ENCODE data around the gene OR10AD1. TPM values are rescaled to one million over a fixed set of nuclear protein-coding genes. Genes with fewer than 3 reads are reported as not detected.
"Not testable (repeated sequence)": the region's sequence is repeated elsewhere in the genome, so short reads cannot be mapped to it uniquely, and the experiment has no call there.

Gene OR10AD1
- total RNA-seq, 1 experiment from 2014 or later: not detected

DNA sequence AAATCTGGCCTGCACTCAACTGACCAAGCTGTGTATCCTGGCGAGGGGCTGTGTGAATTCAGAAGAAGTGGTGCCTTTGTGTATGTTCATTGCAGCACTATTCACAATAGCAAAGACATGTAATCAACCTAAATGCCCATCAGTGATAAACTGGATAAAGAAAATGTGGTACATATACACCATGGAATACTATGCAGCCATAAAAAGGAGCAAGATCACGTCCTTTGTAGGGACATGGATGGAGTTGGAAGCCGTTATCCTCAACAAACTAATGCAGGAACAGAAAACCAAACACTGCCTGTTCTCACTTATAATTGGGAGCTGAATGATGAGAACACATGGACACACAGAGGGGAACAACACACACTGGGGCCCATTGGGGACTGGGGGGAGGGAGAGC lies 21.4 kb upstream of the OR10AD1 start:
- ATAC-seq; H3K9me3 ChIP-seq (ENCODE audit: control insufficient read depth, insufficient read depth, low read depth, low read length); H3K36me3 ChIP-seq (ENCODE audit: control insufficient read depth, insufficient read depth, low read length); BruUV-seq (replicated peaks); CTCF ChIA-PET; H3K27me3 ChIP-seq (ENCODE audit: control insufficient read depth, insufficient read depth, low read length); H3K4me1 ChIP-seq (ENCODE audit: control insufficient read depth, insufficient read depth, low read length); in situ Hi-C loops (cut with HindIII; ENCODE audit: low pct_unique_long_range_greater_than_20kb, low sequenced_read_pairs); DNase-seq (ENCODE audit: low read depth, low spot score); POLR2A ChIA-PET; intact Hi-C loops (cut with micrococcal nuclease; ENCODE audit: unreplicated experiment); H3K4me3 ChIP-seq (ENCODE audit: low read depth in 2 of 2, low read length in 2 of 2); H3K27ac ChIP-seq (ENCODE audit: low read length): not testable (repeated sequence)

DNA sequence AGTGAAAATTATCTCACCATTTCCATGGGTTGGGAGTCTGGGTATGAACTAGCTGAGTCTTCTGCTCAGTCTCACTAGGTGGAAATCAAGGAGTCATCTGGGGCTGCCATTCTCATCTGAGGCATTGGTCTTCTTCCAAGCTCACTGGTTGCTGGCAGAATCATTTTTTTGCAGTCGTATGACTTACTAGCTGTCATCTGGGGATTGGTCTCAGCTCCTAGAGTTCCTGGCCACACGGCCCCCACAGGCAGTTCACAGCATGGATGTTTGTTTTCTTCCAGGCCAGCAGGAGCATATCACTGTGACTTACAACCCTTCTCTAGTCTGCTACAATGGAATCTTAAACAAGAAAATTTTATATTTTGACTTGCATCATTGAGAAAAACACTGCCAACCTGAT lies 18.6 kb upstream of the OR10AD1 start:
- no peaks in the 10 kb centered on the region for H3K4me1 ChIP-seq (ENCODE audit: control insufficient read depth, insufficient read depth, low read length)
- peaks cover 7% of the 10 kb centered on the region for H3K27me3 ChIP-seq (ENCODE audit: control insufficient read depth, insufficient read depth, low read length)
- H3K27ac ChIP-seq (ENCODE audit: low read length): no peak overlapping the region
- TF ChIP-seq, protein P1, sequence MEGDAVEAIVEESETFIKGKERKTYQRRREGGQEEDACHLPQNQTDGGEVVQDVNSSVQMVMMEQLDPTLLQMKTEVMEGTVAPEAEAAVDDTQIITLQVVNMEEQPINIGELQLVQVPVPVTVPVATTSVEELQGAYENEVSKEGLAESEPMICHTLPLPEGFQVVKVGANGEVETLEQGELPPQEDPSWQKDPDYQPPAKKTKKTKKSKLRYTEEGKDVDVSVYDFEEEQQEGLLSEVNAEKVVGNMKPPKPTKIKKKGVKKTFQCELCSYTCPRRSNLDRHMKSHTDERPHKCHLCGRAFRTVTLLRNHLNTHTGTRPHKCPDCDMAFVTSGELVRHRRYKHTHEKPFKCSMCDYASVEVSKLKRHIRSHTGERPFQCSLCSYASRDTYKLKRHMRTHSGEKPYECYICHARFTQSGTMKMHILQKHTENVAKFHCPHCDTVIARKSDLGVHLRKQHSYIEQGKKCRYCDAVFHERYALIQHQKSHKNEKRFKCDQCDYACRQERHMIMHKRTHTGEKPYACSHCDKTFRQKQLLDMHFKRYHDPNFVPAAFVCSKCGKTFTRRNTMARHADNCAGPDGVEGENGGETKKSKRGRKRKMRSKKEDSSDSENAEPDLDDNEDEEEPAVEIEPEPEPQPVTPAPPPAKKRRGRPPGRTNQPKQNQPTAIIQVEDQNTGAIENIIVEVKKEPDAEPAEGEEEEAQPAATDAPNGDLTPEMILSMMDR (IDR thresholded peaks at IDR 0.05): no peak
- no peak for TF ChIP-seq TCF7L2 (IDR thresholded peaks at IDR 0.05; ENCODE audit: low read depth, low read length)
- TF ChIP-seq, protein P2, sequence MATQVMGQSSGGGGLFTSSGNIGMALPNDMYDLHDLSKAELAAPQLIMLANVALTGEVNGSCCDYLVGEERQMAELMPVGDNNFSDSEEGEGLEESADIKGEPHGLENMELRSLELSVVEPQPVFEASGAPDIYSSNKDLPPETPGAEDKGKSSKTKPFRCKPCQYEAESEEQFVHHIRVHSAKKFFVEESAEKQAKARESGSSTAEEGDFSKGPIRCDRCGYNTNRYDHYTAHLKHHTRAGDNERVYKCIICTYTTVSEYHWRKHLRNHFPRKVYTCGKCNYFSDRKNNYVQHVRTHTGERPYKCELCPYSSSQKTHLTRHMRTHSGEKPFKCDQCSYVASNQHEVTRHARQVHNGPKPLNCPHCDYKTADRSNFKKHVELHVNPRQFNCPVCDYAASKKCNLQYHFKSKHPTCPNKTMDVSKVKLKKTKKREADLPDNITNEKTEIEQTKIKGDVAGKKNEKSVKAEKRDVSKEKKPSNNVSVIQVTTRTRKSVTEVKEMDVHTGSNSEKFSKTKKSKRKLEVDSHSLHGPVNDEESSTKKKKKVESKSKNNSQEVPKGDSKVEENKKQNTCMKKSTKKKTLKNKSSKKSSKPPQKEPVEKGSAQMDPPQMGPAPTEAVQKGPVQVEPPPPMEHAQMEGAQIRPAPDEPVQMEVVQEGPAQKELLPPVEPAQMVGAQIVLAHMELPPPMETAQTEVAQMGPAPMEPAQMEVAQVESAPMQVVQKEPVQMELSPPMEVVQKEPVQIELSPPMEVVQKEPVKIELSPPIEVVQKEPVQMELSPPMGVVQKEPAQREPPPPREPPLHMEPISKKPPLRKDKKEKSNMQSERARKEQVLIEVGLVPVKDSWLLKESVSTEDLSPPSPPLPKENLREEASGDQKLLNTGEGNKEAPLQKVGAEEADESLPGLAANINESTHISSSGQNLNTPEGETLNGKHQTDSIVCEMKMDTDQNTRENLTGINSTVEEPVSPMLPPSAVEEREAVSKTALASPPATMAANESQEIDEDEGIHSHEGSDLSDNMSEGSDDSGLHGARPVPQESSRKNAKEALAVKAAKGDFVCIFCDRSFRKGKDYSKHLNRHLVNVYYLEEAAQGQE (IDR thresholded peaks at IDR 0.05; ENCODE audit: insufficient read depth in 1 of 2, low read depth in 2 of 2, low read length in 1 of 2): no peak
- TF ChIP-seq POLR2AphosphoS5 (IDR thresholded peaks at IDR 0.05; ENCODE audit: low read depth, low read length): no peak
- no peak for TF ChIP-seq SIN3A (IDR thresholded peaks at IDR 0.05; ENCODE audit: borderline replicate concordance, insufficient read depth, low read depth, low read length)
- no peaks in the 10 kb centered on the region for H3K36me3 ChIP-seq (ENCODE audit: control insufficient read depth, insufficient read depth, low read length)
- ChIA-PET POLR2A (interaction anchor here (0.7 kb wide), 1 partner anchor 56 kb away, joined by 6 read pairs; no protein-coding TSS in a partner anchor), CTCF (interaction anchor here (0.6 to 0.7 kb wide), 3 partner anchors 25 to 452 kb away, joined by 3 to 7 read pairs (median 3); no protein-coding TSS in a partner anchor)
- ATAC-seq: no peak
- in situ Hi-C loops (cut with HindIII; ENCODE audit: low pct_unique_long_range_greater_than_20kb, low sequenced_read_pairs): no loop called here
- intact Hi-C loops (cut with micrococcal nuclease; ENCODE audit: unreplicated experiment): no loop called here
- no TSS peak for BruUV-seq (replicated peaks)
- H3K9me3 ChIP-seq (ENCODE audit: control insufficient read depth, insufficient read depth, low read depth, low read length): no peaks in the 10 kb centered on the region
- H3K4me3 ChIP-seq (ENCODE audit: low read depth in 2 of 2, low read length in 2 of 2): no peak overlapping the region
- no peak for DNase-seq (ENCODE audit: low read depth, low spot score)

DNA sequence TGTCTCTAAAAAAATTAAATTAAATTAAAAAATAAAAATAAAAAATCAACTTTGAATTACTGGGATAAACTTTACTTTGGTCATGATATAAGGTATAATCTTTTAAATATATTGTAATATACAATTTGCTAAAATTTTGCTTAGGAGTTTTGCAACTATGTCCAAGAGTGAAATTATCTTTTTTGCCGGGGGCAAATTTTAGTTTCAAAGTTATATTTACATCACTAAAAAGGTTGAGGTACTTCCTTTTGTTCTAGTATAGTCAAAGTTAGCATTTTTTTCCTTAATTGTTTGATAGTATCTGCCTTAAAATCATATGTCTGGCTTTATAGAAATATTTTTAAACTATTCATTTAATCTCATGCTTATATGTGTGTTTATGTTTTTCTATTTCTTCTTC lies 17.6 kb upstream of the OR10AD1 start:
- Histone ChIP-seq H3K27me3 (ENCODE audit: control insufficient read depth, insufficient read depth, low read length) (peaks cover 6% of the 10 kb centered on the region; the same call in 1 of the 2 replicates), H3K9me3 (ENCODE audit: control insufficient read depth, insufficient read depth, low read depth, low read length) (no peaks in the 10 kb centered on the region), H3K4me3 (ENCODE audit: low read depth in 2 of 2, low read length in 2 of 2) (no peak overlapping the region), H3K36me3 (ENCODE audit: control insufficient read depth, insufficient read depth, low read length) (no peaks in the 10 kb centered on the region), H3K27ac (ENCODE audit: low read length) (no peak overlapping the region), H3K4me1 (ENCODE audit: control insufficient read depth, insufficient read depth, low read length) (no peaks in the 10 kb centered on the region)
- in situ Hi-C loops (cut with HindIII; ENCODE audit: low pct_unique_long_range_greater_than_20kb, low sequenced_read_pairs) (no loop called here), intact Hi-C loops (cut with micrococcal nuclease; ENCODE audit: unreplicated experiment) (no loop called here)
- ChIA-PET POLR2A (no interaction called here), CTCF (no interaction called here)
- TF ChIP-seq TCF7L2 (IDR thresholded peaks at IDR 0.05; ENCODE audit: low read depth, low read length): no peak
- no peak for TF ChIP-seq SIN3A (IDR thresholded peaks at IDR 0.05; ENCODE audit: borderline replicate concordance, insufficient read depth, low read depth, low read length)
- TF ChIP-seq, protein P1 (IDR thresholded peaks at IDR 0.05): no peak
- TF ChIP-seq POLR2AphosphoS5 (IDR thresholded peaks at IDR 0.05; ENCODE audit: low read depth, low read length): no peak
- TF ChIP-seq, protein P2 (IDR thresholded peaks at IDR 0.05; ENCODE audit: insufficient read depth in 1 of 2, low read depth in 2 of 2, low read length in 1 of 2): no peak
- DNase-seq (ENCODE audit: low read depth, low spot score): no peak
- no peak for ATAC-seq
- BruUV-seq (replicated peaks): no TSS peak
